Activated naive CD8-positive, alpha-beta T cell (primary cell): Measurements from ENCODE around the gene MBOAT2.
"Not testable (repeated sequence)": the region's sequence is repeated elsewhere in the genome, so short reads cannot be mapped to it uniquely, and the experiment has no call there.

Source experiments
- H3K27ac Mint-ChIP-seq: one replicate; pipeline ENCODE4 v1.8.0; 2021; ENCODE audit warnings: mixed read lengths
- H3K27me3 Mint-ChIP-seq: one replicate; pipeline ENCODE4 v1.8.0; 2021; ENCODE audit warnings: mixed read lengths
- H3K36me3 Mint-ChIP-seq: one replicate; pipeline ENCODE4 v1.8.0; 2021; ENCODE audit warnings: mixed read lengths
- H3K4me1 Mint-ChIP-seq: one replicate; pipeline ENCODE4 v1.8.0; 2021; ENCODE audit warnings: low read depth, mixed read lengths
- H3K4me3 Mint-ChIP-seq: one replicate; pipeline ENCODE4 v1.8.0; 2021; ENCODE audit warnings: mild to moderate bottlenecking, mixed read lengths
- H3K9me3 Mint-ChIP-seq: one replicate; pipeline ENCODE4 v1.8.0; 2021; ENCODE audit warnings: low read depth, mixed read lengths

Gene MBOAT2

GRCh38 chr2:8927510-8928455 is 75.7 kb downstream of the MBOAT2 start:
- Mint-ChIP-seq H3K4me3 (no peak overlapping the region), H3K27me3 (peaks cover 3% of the 10 kb centered on the region), H3K4me1 (no peaks in the 10 kb centered on the region), H3K27ac (no peak overlapping the region), H3K9me3 (no peaks in the 10 kb centered on the region), H3K36me3 (no peaks in the 10 kb centered on the region)

- Mint-ChIP-seq H3K27me3 (peaks cover 3% of the 10 kb centered on the region), H3K9me3 (no peaks in the 10 kb centered on the region), H3K36me3 (no peaks in the 10 kb centered on the region), H3K4me1 (no peaks in the 10 kb centered on the region), H3K27ac (no peak overlapping the region), H3K4me3 (no peak overlapping the region)
Observed at GRCh38 chr2:8926356-8926755, 77.1 kb downstream of the MBOAT2 start.

DNA sequence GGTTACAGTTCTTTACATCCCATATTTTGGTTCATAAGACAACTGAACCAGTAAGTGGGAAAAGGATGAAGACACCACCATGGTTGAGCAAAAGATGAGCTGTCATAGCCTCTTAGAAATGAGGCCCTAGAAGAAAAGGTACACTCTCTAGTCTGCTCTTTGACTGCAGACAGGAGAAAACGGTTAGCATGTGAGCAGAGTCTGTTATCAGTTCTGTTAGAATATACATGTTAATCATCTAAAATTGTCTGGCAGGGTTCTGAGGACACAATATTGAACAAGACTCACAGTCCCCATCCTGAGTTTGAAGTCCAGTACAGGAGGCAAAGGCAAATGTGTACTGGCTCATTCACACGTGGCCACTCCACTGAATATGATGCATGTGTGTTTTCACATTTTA is 78.1 kb downstream of the MBOAT2 start:
- H3K4me3 Mint-ChIP-seq: no peak overlapping the region
- peaks cover 3% of the 10 kb centered on the region for H3K27me3 Mint-ChIP-seq
- H3K27ac Mint-ChIP-seq: no peak overlapping the region
- H3K9me3 Mint-ChIP-seq: no peaks in the 10 kb centered on the region
- no peaks in the 10 kb centered on the region for H3K36me3 Mint-ChIP-seq
- no peaks in the 10 kb centered on the region for H3K4me1 Mint-ChIP-seq

GRCh38 chr2:8923183-8923582 is 80.3 kb downstream of the MBOAT2 start:
- Mint-ChIP-seq H3K4me3 (no peak overlapping the region), H3K27ac (no peak overlapping the region), H3K36me3 (no peaks in the 10 kb centered on the region), H3K4me1 (no peaks in the 10 kb centered on the region), H3K27me3 (peaks cover 3% of the 10 kb centered on the region), H3K9me3 (no peaks in the 10 kb centered on the region)

GRCh38 chr2:8922431-8922830 is 81.1 kb downstream of the MBOAT2 start:
- Mint-ChIP-seq H3K36me3 (no peaks in the 10 kb centered on the region), H3K27me3 (peaks cover 3% of the 10 kb centered on the region), H3K27ac (no peak overlapping the region)

DNA sequence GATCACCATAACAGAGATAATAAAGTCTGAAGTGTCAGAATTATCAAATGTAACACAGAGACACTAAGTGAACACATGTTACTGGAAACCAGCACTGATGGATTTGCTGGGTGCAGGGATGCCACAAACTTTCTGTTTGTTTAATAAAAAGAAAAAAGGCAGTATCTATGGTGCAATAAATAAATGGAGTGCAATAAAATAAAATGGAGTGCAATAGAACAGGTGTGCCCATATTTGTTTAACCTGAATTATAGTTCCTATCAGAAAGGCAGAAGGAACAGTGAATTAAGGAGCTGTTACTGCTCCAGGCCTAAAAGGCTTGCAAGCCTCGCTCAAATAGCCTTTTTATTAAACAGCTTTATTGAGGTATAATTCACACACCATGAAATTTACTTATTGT is 85.1 kb downstream of the MBOAT2 start:
- H3K4me3 Mint-ChIP-seq: no peak overlapping the region
- no peaks in the 10 kb centered on the region for H3K27me3 Mint-ChIP-seq
- no peaks in the 10 kb centered on the region for H3K36me3 Mint-ChIP-seq
- H3K4me1 Mint-ChIP-seq: no peaks in the 10 kb centered on the region
- no peaks in the 10 kb centered on the region for H3K9me3 Mint-ChIP-seq
- no peak overlapping the region for H3K27ac Mint-ChIP-seq

More at GRCh38 chr2:8922431-8922830, 81.1 kb downstream of the MBOAT2 start:
- H3K4me1 Mint-ChIP-seq: no peaks in the 10 kb centered on the region
- H3K4me3 Mint-ChIP-seq: no peak overlapping the region
- H3K9me3 Mint-ChIP-seq: no peaks in the 10 kb centered on the region

DNA sequence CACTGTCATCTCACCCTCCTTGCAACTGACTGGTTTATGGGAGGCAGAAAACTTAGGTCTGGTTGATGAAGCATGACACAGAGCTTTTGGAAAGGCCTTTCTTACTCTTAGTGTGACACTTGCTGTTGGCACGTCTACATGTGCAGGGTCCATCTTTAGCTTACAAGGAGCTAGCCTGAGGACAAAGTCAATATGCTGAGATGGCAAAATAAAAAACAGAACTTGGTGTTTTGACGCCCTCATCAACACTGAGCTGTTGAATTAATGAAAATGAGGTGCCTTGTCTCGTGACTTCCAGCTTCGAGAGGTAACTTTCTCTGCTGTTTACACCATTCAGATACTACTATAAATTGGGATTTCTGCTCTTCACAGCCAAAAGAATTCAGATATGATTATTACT is 87.5 kb downstream of the MBOAT2 start:
- Mint-ChIP-seq H3K27me3 (no peaks in the 10 kb centered on the region), H3K4me1 (no peaks in the 10 kb centered on the region), H3K4me3 (no peak overlapping the region), H3K36me3 (no peaks in the 10 kb centered on the region), H3K27ac (no peak overlapping the region), H3K9me3 (peaks cover 5% of the 10 kb centered on the region)

- not testable (repeated sequence) for H3K27ac Mint-ChIP-seq, H3K4me3 Mint-ChIP-seq, H3K4me1 Mint-ChIP-seq, H3K27me3 Mint-ChIP-seq, H3K9me3 Mint-ChIP-seq, H3K36me3 Mint-ChIP-seq
Observed at GRCh38 chr2:8913767-8914166, 89.7 kb downstream of the MBOAT2 start.

DNA sequence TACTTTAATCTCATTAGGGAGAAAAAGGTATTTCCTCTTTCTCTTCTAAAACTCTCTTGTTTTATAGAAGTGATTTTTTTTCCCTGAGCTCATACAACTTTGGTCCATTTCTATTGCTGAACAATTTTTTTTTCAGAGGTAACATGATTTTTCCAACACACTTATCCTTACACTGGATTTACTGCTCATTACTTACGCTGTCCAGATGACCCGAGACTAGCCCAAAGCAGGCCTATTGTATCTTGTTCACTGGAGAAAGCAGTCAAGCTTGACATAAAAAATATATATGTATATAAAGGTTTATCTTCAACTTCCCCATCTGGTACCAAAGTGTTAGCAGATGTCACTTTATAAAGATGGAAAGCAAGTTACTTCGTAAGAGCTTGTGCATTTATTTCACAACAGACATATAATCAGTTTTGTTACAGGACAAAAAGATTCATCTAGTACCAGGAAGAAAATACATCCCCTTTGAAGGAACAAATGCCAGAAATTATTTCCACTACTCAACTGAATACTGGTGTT is 95.7 kb downstream of the MBOAT2 start:
- Mint-ChIP-seq H3K9me3 (peaks cover 9% of the 10 kb centered on the region), H3K27me3 (peaks cover 8% of the 10 kb centered on the region), H3K4me3 (no peak overlapping the region), H3K4me1 (no peaks in the 10 kb centered on the region), H3K27ac (no peak overlapping the region), H3K36me3 (peaks cover 3% of the 10 kb centered on the region)

DNA sequence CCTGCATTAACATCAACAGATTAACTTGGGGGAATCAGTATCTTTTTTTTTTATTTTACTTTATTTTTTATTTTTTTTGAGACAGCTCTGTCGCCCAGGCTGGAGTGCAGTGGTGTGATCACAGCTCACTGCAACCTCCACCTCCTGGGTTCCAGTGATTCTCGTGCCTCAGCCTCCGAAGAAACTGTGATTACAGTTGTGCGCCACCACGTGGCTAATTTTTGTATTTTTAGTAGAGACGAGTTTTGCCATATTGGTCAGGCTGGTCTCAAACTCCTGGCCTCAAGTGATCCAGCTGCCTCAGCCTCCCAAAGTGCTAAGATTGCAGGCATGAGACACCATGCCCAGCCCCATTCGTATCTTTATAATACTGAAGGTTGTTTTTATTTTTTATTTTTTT is 99.6 kb downstream of the MBOAT2 start:
- H3K4me3 Mint-ChIP-seq, H3K9me3 Mint-ChIP-seq, H3K4me1 Mint-ChIP-seq, H3K27ac Mint-ChIP-seq, H3K36me3 Mint-ChIP-seq, H3K27me3 Mint-ChIP-seq: not testable (repeated sequence)

DNA sequence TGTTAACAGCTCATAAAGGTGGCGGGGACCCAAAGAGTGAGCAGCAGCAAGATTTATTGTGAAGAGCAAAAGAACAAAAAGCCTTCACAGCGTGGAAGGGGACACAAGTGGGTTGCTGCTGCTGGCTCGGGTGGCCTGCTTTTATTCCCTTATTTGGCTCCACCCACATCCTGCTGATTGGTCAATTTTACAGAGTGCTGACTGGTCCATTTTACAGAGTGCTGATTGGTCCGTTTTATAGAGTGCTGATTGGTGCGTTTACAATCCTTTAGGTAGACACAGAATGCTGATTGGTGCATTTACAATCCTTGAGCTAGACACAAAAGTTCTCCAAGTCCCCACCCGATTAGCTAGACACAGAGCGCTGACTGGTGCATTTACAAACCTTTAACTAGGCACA is 100.7 kb downstream of the MBOAT2 start:
- H3K27ac Mint-ChIP-seq, H3K27me3 Mint-ChIP-seq, H3K4me3 Mint-ChIP-seq, H3K4me1 Mint-ChIP-seq, H3K36me3 Mint-ChIP-seq, H3K9me3 Mint-ChIP-seq: not testable (repeated sequence)

- not testable (repeated sequence) for H3K27ac Mint-ChIP-seq, H3K36me3 Mint-ChIP-seq, H3K4me1 Mint-ChIP-seq, H3K4me3 Mint-ChIP-seq, H3K27me3 Mint-ChIP-seq, H3K9me3 Mint-ChIP-seq
Observed at GRCh38 chr2:8897206-8897605, 106.3 kb downstream of the MBOAT2 start.

DNA sequence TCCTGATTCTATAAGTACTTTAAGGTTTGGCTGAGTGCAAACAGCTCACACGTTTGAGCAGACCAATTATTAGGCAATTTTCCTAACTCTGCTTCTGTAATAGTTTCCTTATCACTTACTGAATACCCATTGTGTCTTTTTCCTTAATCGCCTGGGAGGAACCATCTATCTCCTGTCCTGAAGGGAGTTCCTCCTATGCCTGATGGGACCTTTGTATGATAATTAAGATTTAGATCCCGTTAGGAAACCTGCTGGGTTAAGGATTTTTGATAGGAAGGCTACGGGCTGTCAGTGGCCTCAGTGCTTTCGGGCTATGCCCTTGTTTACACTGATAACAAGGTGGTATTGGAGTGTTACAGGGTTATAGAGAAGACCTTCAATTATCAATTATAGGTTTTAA is 106.8 kb downstream of the MBOAT2 start:
- H3K4me1 Mint-ChIP-seq, H3K4me3 Mint-ChIP-seq, H3K9me3 Mint-ChIP-seq, H3K27ac Mint-ChIP-seq, H3K27me3 Mint-ChIP-seq, H3K36me3 Mint-ChIP-seq: not testable (repeated sequence)

- H3K27me3 Mint-ChIP-seq, H3K4me3 Mint-ChIP-seq, H3K9me3 Mint-ChIP-seq, H3K4me1 Mint-ChIP-seq, H3K27ac Mint-ChIP-seq, H3K36me3 Mint-ChIP-seq: not testable (repeated sequence)
Observed at GRCh38 chr2:8895087-8895912, 108.2 kb downstream of the MBOAT2 start.
